Measurements from ENCODE around the gene TTPAL. TPM values are rescaled to one million over a fixed set of nuclear protein-coding genes. Genes with fewer than 3 reads are reported as not detected.

TTPAL gene
- total and polyA plus RNA-seq, 7 donors: 1.2 to 8.4 (median 4.5) TPM

Other genes starting within 250 kb of the TTPAL start
- gene GDAP1L1, start 228.6 kb upstream of the TTPAL start, total RNA-seq: not detected
- gene GDAP1L1, start 228.6 kb upstream of the TTPAL start, polyA plus RNA-seq: under 1 TPM in 1 of 3 donors, not detected in 2; 0.04 TPM
- 10 to 100 TPM in 3 of 4 donors, 1 to 10 TPM in 1; 6.0 to 12.2 (median 11.7) TPM for gene FITM2, start 164.7 kb upstream of the TTPAL start, total RNA-seq
- 10 to 100 TPM in 2 of 3 donors, 1 to 10 TPM in 1; 4.5 to 15.7 (median 12.6) TPM for gene FITM2, start 164.7 kb upstream of the TTPAL start, polyA plus RNA-seq
- gene R3HDML, start 138.8 kb upstream of the TTPAL start, total RNA-seq: not detected
- gene R3HDML, start 138.8 kb upstream of the TTPAL start, polyA plus RNA-seq: not detected
- under 1 TPM in 1 of 4 donors, not detected in 3; 0.13 TPM for gene HNF4A, start 120.2 kb upstream of the TTPAL start, total RNA-seq
- gene HNF4A, start 120.2 kb upstream of the TTPAL start, polyA plus RNA-seq: under 1 TPM in 2 of 3 donors, not detected in 1; 0.03 TPM
- 100 to 1,000 TPM in 2 of 4 donors, 10 to 100 TPM in 2; 89.5 to 104 (median 97.8) TPM for gene SERINC3, start 46.2 kb downstream of the TTPAL start, total RNA-seq
- 10 to 100 TPM; 35.6 to 89.2 (median 36.3) TPM for gene SERINC3, start 46.2 kb downstream of the TTPAL start, polyA plus RNA-seq
- 100 to 1,000 TPM in 2 of 4 donors, 10 to 100 TPM in 2; 35.2 to 110 (median 88.3) TPM for gene PKIG, start 106.7 kb downstream of the TTPAL start, total RNA-seq
- gene PKIG, start 106.7 kb downstream of the TTPAL start, polyA plus RNA-seq: 100 to 1,000 TPM in 2 of 3 donors, 10 to 100 TPM in 1; 33.5 to 134 (median 108) TPM
- gene ADA, start 175.8 kb downstream of the TTPAL start, total RNA-seq: 1 to 10 TPM; 3.3 to 4.9 (median 4.0) TPM
- 1 to 10 TPM; 3.5 to 5.8 (median 4.2) TPM for gene ADA, start 175.8 kb downstream of the TTPAL start, polyA plus RNA-seq
- gene CCN5, start 239.5 kb downstream of the TTPAL start, total RNA-seq: 10 to 100 TPM in 2 of 4 donors, 1 to 10 TPM in 2; 4.2 to 20.9 (median 9.9) TPM
- gene CCN5, start 239.5 kb downstream of the TTPAL start, polyA plus RNA-seq: 10 to 100 TPM in 1 of 3 donors, 1 to 10 TPM in 2; 3.3 to 14.8 (median 5.1) TPM

Measured in psoas muscle (tissue), 7 donors.